Thymus (tissue), 11 donors: Measurements from ENCODE around the gene RAB35. TPM values are rescaled to one million over a fixed set of nuclear protein-coding genes. Genes with fewer than 3 reads are reported as not detected.

Experiments used
- DNase-seq, 9 donors: peaks; one replicate each; pipeline ENCODE4 v3.0.0-alpha.2; 2013; ENCODE audit warnings: low spot score in 9 of 9, low read depth in 6 of 9, missing footprints in 1 of 9
- H3K27ac ChIP-seq, 2 donors: one replicate each; pipeline ENCODE4 v1.5.1; 2013; ENCODE audit warnings: control low read depth in 1 of 2, low read depth in 1 of 2, low read length in 1 of 2, mild to moderate bottlenecking in 1 of 2, moderate library complexity in 1 of 2
- H3K27me3 ChIP-seq, 2 donors: one replicate each; pipeline ENCODE4 v1.5.1; 2013; ENCODE audit warnings: low read length in 1 of 2; ENCODE audit not compliant: control insufficient read depth in 2 of 2, insufficient read depth in 1 of 2
- H3K36me3 ChIP-seq, 2 donors: one replicate each; pipeline ENCODE4 v1.5.1; 2013; ENCODE audit warnings: low read length in 1 of 2, mild to moderate bottlenecking in 1 of 2, moderate library complexity in 1 of 2; ENCODE audit not compliant: control insufficient read depth in 2 of 2, insufficient read depth in 2 of 2
- H3K4me1 ChIP-seq, 2 donors: one replicate each; pipeline ENCODE4 v1.5.1; 2013; ENCODE audit warnings: low read length in 2 of 2; ENCODE audit not compliant: control insufficient read depth in 2 of 2, insufficient read depth in 2 of 2
- H3K4me3 ChIP-seq, 2 donors: one replicate each; pipeline ENCODE4 v1.5.1; 2013; ENCODE audit warnings: low read length in 2 of 2, control low read depth in 1 of 2, mild to moderate bottlenecking in 1 of 2
- H3K9me3 ChIP-seq, 2 donors: one replicate each; pipeline ENCODE4 v1.5.1; 2013; ENCODE audit warnings: low read length in 1 of 2, mild to moderate bottlenecking in 1 of 2; ENCODE audit not compliant: control insufficient read depth in 2 of 2, insufficient read depth in 1 of 2
- WGBS: extraction: QIAGEN DNeasy Blood & Tissue Kit; methylation state at CpG from one replicate; pipeline ENCODE4 v1.1.7; 2013; 5-methylcytosine and 5-hydroxymethylcytosine counted together
- polyA plus RNA-seq: library from polyadenylated mRNA; stranded (reverse); fragments of 200-250 nt; gene quantifications from one replicate; pipeline ENCODE4 v1.2.3, GENCODE V29; 2013
- total RNA-seq: library from RNA; stranded (reverse); fragments of 120-200 nt; gene quantifications from one replicate; pipeline ENCODE4 v1.2.4, GENCODE V29; 2013
- donor health status: healthy.

The RAB35 gene
- total and polyA plus RNA-seq, 2 donors, result 32.2 to 37.5 TPM

DNA sequence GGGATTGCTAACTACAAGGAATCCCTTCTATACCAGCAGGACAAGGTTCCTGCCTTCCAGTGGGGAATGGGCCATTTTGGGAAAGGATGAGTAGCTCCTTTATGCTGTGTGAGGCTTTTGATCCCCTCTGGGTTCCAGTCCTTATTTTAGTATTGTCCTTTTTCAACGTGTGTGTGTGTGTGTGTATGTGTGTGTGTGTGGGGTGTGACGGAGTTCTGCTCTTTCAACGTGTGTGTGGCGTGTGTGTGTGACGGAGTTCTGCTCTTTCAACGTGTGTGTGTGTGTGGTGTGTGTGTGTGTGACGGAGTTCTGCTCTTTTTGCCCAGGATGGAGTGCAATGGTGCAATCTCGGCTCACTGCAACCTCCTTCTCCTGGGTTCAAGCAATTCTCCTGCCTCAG is 27.4 kb downstream of the RAB35 start:
- peaks cover 31 to 40% of the 10 kb centered on the region in 2 donors for H3K36me3 ChIP-seq
- no peak overlapping the region for H3K4me3 ChIP-seq
- no peaks in the 10 kb centered on the region for H3K9me3 ChIP-seq
- no peaks in the 10 kb centered on the region for H3K27me3 ChIP-seq
- no peak for DNase-seq
- no peak overlapping the region for H3K27ac ChIP-seq
- H3K4me1 ChIP-seq, result peaks cover 4 to 19% of the 10 kb centered on the region in 2 donors
- 53% methylated on average over 8 of the region's 8 CpGs for WGBS

DNA sequence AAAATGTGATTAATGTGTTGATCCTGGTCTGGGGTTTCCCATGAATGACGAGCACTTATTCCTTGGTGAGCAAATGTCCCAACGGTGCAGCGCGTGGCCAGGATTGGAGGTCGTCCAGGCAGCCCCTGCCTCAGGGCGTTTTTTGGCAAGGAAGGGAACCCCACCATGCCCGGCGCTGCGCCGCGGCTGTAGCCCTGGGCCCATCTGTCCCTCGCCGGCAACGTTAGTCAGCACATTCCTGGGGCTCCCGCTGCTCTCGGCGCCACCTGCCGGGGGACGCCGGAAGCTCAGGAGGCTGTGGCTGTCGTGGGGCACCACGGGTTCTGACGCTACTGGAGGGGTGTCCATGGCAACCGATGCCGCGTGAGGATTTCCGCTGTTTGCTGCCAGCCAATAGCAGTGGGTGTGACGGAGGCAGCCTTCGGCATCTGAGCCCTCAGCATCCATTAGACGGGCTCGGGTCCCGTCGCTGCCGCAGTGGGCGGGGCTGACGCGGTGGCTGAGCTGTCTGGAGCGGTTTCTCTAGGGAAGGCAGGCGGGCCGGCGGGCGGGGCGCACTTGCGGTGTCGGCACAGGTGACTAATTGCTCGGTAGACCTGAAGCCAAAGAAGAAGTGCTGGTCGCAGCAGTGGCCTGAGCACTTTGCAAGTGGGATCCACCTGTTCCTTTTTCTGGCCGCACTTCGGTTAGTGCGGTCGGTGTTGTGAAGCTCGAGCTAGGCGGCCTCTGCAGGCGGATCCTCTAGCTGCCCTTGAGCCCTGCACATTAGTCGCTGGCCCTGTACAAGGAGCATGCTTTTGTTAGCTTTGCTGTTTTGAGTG is 29.5 kb downstream of the RAB35 start:
- Histone ChIP-seq H3K36me3 (peaks cover 19 to 20% of the 10 kb centered on the region in 2 donors), H3K27ac (peak overlapping the region; percentile 41 to 62), H3K4me3 (peak overlapping the region; percentile 34 to 42), H3K4me1 (peaks cover 4 to 10% of the 10 kb centered on the region in 2 donors), H3K27me3 (no peaks in the 10 kb centered on the region), H3K9me3 (no peaks in the 10 kb centered on the region)
- peak; percentile 98 to 100 (median 99) for DNase-seq
- WGBS, result 1% methylated on average over 55 of the region's 55 CpGs

DNA sequence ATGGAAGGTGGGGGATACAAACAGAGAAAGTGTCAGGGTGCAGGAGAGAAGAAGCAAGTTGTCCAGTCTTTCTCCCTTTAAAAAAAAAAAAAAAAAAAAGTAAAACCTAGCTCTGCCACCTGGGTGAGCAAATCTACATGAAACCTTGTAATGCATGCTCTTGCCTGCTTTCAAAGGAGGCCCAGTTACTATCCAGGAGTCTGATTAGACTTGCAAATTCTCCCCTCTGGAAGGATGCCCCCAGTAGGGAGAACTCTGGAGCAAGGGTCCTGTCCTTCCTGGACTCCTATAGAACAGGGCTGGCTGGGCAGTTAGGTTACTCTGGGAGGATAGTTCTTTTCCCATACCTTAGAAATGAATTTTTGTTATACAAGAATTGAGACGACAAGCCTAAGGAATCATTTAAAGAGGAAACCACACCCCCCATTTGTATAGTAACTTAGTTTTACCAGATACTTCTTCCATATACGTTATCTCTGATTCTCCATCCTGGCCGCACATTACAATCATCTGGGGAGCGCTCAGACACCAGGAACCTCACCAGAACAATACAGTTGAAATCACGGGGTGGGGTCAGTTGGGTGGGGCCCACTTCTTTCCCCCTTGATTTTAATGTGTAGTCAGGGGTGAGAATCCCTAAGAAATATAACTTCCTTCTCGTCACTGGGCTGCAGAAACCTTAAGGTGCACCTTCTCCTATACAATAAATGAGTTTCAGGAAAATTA is 30.5 kb downstream of the RAB35 start:
- Histone ChIP-seq H3K27ac (no peak overlapping the region), H3K9me3 (no peaks in the 10 kb centered on the region), H3K4me3 (no peak overlapping the region), H3K4me1 (peaks cover 4 to 10% of the 10 kb centered on the region in 2 donors), H3K27me3 (no peaks in the 10 kb centered on the region), H3K36me3 (peaks cover 12 to 14% of the 10 kb centered on the region in 2 donors)
- no peak for DNase-seq
- 92% methylated on average over 6 of the region's 6 CpGs for WGBS

DNA sequence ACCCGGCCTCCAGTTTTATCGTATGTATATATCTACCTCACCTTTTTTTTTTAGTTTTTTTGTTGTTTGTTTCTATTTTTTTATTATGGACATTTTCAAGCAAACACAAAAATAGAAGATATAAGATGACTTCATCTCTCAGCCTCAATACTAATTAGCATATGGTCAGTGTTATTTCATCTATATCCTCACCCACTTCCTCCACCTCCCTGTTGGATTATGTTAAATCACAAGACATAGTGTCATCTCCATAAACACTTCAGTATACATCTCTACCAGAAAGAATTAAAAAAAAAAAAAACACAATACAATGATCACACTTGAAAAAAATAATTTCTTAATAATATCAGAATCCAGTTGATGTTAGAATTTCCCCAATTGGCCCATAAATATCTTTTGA is 34.9 kb downstream of the RAB35 start:
- peaks cover 8 to 9% of the 10 kb centered on the region in 2 donors for H3K36me3 ChIP-seq
- no peaks in the 10 kb centered on the region for H3K9me3 ChIP-seq
- H3K4me3 ChIP-seq, result no peak overlapping the region
- no peaks in the 10 kb centered on the region for H3K27me3 ChIP-seq
- peaks cover 0 to 25% of the 10 kb centered on the region in 2 donors for H3K4me1 ChIP-seq
- WGBS, result 100% methylated on average over 2 of the region's 2 CpGs
- no peak overlapping the region for H3K27ac ChIP-seq
- DNase-seq, result no peak

DNA sequence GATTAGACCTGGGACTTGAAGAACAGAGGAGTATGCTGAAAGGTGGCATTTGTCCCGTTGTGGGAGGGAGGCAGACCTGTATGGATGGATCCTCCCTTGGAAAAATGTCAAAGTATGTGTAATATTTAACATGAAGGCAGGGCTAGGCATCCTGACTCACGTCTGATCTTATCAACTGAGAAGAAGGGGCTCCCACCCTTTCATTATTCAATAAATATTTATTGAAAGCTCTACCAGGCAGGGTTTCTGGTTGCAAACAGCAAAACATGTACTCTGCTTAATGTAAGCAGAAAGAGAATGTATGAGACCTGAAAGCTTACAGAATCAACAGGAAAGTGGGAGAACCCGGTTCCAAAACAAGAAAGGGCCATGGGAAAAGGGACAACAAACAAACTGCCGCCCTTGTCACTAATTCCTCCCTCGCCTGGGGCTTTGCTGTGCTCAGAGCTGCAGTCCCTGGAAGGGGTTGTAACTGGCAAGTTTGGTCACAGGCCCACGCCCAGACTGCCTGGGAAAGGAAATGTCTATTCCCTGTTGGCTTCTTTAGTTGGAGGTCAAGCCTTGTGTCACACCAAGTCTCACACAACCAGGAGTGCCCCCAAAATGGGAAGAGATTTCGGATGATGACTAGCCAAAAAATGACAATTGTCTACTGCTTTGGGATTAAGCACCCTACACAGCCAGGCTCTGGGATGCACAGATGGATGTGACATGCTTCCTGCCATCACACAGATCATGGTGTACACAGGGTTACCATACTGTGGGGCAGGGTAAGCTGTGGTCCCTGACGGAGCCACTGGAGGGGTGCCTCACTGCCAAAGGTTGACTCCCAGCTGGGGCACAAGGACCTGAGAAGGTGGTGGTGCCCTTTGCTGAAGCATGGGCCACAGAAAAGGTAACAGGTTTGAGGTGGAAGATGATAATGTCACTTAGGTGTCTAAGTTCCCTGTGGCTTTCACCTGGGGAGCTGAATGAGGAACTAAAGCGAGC is 36.8 kb downstream of the RAB35 start:
- Histone ChIP-seq H3K4me3 (no peak overlapping the region), H3K9me3 (no peaks in the 10 kb centered on the region), H3K27ac (peak overlapping the region in 1 of 2 donors; percentile 82), H3K27me3 (no peaks in the 10 kb centered on the region), H3K36me3 (peaks cover 10 to 11% of the 10 kb centered on the region in 2 donors), H3K4me1 (peaks cover 0 to 29% of the 10 kb centered on the region in 2 donors)
- DNase-seq, result no peak
- 88% methylated on average over 9 of the region's 9 CpGs for WGBS

DNA sequence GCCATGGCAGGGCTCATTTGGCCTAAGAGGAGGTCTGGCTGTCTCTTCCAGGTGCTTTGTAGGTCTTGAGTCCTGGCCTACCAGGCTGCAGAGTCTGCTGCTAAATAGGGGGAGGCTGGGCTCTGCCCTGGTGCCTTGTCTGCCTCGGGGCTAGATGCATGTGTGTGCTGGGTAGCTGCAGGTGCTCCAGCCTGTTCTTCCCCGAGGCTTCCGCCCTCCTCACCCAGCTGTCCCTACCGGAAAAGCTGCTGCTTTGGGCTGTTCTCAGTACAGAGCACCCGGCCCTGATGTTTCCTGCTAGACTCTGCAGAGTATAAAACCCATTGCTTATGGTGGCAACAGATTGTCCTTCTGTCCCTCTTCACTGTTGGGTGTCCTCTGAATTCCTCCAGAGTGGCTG is 37.7 kb downstream of the RAB35 start:
- Histone ChIP-seq H3K27ac (peak overlapping the region in 1 of 2 donors; percentile 82), H3K36me3 (peaks cover 9 to 15% of the 10 kb centered on the region in 2 donors), H3K9me3 (no peaks in the 10 kb centered on the region), H3K27me3 (no peaks in the 10 kb centered on the region), H3K4me1 (peaks cover 0 to 33% of the 10 kb centered on the region in 2 donors), H3K4me3 (no peak overlapping the region)
- peak in 7 of 9 donors; percentile 9 to 72 (median 34) for DNase-seq
- WGBS, result 74% methylated on average over 5 of the region's 5 CpGs

DNA sequence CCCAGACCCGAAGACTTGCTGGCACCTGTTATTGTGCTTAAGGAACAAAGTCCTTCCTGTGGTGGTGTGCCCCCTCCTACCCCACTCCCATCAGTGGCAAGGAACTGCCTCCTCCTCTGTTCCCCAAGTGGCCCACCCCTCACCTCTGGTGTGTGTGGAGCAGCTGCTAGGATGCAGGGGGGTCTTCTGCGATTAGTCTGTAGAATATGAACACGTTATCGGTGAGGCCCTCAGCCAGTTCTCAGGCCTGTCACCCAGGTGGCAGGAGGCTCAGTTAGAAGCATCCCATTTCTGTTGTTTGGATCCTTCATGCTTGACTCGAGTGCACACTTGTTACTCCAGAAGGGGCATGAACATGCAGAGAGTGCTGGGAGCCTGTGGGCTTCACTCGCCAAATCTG is 39.3 kb downstream of the RAB35 start:
- H3K9me3 ChIP-seq, result no peaks in the 10 kb centered on the region
- no peak overlapping the region for H3K27ac ChIP-seq
- peaks cover 0 to 33% of the 10 kb centered on the region in 2 donors for H3K4me1 ChIP-seq
- DNase-seq, result no peak
- peaks cover 18 to 24% of the 10 kb centered on the region in 2 donors for H3K36me3 ChIP-seq
- no peaks in the 10 kb centered on the region for H3K27me3 ChIP-seq
- no peak overlapping the region for H3K4me3 ChIP-seq
- WGBS, result 86% methylated on average over 6 of the region's 6 CpGs

DNA sequence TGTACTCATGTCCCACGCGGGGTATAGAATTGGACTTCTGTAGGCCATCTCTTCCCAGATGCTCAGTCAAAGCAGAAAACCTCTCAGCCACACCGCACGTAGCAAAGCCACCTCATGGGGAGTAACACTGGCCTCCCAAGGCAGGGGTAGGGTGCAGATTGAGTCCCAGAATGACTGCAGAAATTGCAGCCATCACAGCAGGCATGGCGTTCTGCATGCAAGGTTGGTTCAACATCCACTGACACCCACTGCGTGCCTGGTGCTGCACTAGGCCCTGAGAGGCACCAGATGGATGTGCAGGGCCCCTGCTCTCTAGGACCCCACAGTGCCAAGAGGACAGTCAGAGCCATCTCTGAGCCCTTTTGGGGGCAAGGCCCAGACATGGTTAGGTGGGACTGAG is 39.9 kb downstream of the RAB35 start:
- H3K4me3 ChIP-seq, result no peak overlapping the region
- H3K27ac ChIP-seq, result no peak overlapping the region
- no peak for DNase-seq
- H3K4me1 ChIP-seq, result peaks cover 0 to 33% of the 10 kb centered on the region in 2 donors
- H3K36me3 ChIP-seq, result peaks cover 23 to 27% of the 10 kb centered on the region in 2 donors
- WGBS, result 98% methylated on average over 6 of the region's 6 CpGs
- H3K9me3 ChIP-seq, result no peaks in the 10 kb centered on the region
- H3K27me3 ChIP-seq, result no peaks in the 10 kb centered on the region
